Lung (tissue), 12 donors: Measurements from ENCODE around the gene GPC6. TPM values are rescaled to one million over a fixed set of nuclear protein-coding genes. Genes with fewer than 3 reads are reported as not detected.

Source experiments
- ATAC-seq: fragments of 200-7000 bp; cut with Tn5 transposase; one replicate; pipeline ENCODE4 v1.9.1; 2020; ENCODE audit warnings: moderate number of reproducible peaks; ENCODE audit not compliant: insufficient read depth, low FRiP score
- DNase-seq, 3 donors: peaks; one replicate each; pipeline ENCODE4 v3.0.0-alpha.2; 2013 to 2017
- H3K27ac ChIP-seq, 2 donors: one replicate each; pipeline ENCODE4 v1.5.1; 2013; ENCODE audit warnings: mild to moderate bottlenecking in 2 of 2, moderate library complexity in 2 of 2, control low read depth in 1 of 2, inconsistent platforms in 1 of 2, low read depth in 1 of 2, low read length in 1 of 2
- H3K27me3 ChIP-seq, 3 donors: one replicate each; pipeline ENCODE4 v1.5.1; 2013; ENCODE audit warnings: low read length in 2 of 3; ENCODE audit not compliant: control insufficient read depth in 3 of 3, insufficient read depth in 3 of 3
- H3K36me3 ChIP-seq, 4 donors: one replicate each; pipeline ENCODE4 v1.5.1; 2013; ENCODE audit warnings: low read length in 4 of 4, mild to moderate bottlenecking in 1 of 4, moderate library complexity in 1 of 4; ENCODE audit not compliant: control insufficient read depth in 4 of 4, insufficient read depth in 4 of 4
- H3K4me1 ChIP-seq, 5 donors: one replicate each; pipeline ENCODE4 v1.5.1; 2013; ENCODE audit warnings: low read length in 5 of 5, mild to moderate bottlenecking in 2 of 5, moderate library complexity in 1 of 5; ENCODE audit not compliant: control insufficient read depth in 5 of 5, insufficient read depth in 5 of 5
- H3K4me3 ChIP-seq: one replicate; pipeline ENCODE4 v1.5.1; 2013; ENCODE audit warnings: mild to moderate bottlenecking, control low read depth, moderate library complexity
- H3K9ac ChIP-seq, 2 donors: one replicate each; pipeline ENCODE4 v1.5.1; 2013; ENCODE audit warnings: low read length in 2 of 2, control low read depth in 1 of 2; ENCODE audit not compliant: insufficient read depth in 1 of 2
- H3K9me3 ChIP-seq, 4 donors: one replicate each; pipeline ENCODE4 v1.5.1; 2013; ENCODE audit warnings: low read length in 3 of 4, mild to moderate bottlenecking in 1 of 4, moderate library complexity in 1 of 4; ENCODE audit not compliant: control insufficient read depth in 4 of 4, insufficient read depth in 3 of 4
- WGBS, 2 donors: extraction: QIAGEN DNeasy Blood & Tissue Kit; methylation state at CpG; one replicate each; pipeline ENCODE4 v1.1.7; 2013; 5-methylcytosine and 5-hydroxymethylcytosine counted together
- polyA plus RNA-seq, 2 donors: library from polyadenylated mRNA; stranded (reverse); fragments of 200-250 nt; gene quantifications; one replicate each; pipeline ENCODE4 v1.2.1, GENCODE V29; 2013
- total RNA-seq, 2 donors: library from RNA; depleted of rRNA in 1 of 2; stranded (reverse); fragments of >200 nt in 1 of 2; gene quantifications; one replicate each; pipeline ENCODE4 v1.2.1, GENCODE V29; 2014 to 2021
- TF ChIP-seq, protein P1 (sequence below): IDR thresholded peaks from 2 replicates; pipeline ENCODE4 v1.5.1; 2012; ENCODE audit warnings: mild to moderate bottlenecking; ENCODE audit errors: control extremely low read depth, extremely low read depth
- donor health status: control.
- donor health status: control.
- donor health status: Bipolar disorder and iron deficiency.
- donor health status: healthy.
- donor health status: DM: yes; HTN: yes; CAD: no.

GPC6 gene
- total and polyA plus RNA-seq, 4 donors: 0.45 to 31.4 (median 4.8) TPM

DNA sequence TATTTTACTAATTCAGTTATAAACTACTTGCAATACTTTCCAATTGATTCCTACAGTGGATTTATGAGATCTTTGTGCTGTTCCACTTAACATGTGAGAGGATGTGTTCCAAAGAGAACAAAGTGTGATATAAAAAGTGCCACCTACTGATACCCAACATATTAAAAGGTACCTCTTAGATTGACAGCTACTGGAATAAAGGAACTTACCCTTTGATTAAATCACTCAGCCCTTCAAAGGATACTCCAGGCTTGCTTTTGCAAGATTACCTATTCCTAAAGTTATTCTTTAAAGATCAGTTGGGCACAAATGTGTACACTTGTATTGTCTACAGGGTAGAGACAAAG lies 1187.0 kb downstream of the GPC6 start:
- no peak for ATAC-seq
- no peak overlapping the region for H3K4me3 ChIP-seq
- H3K9me3 ChIP-seq: peaks cover 0 to 2% (median 0%) of the 10 kb centered on the region in 4 donors
- TF ChIP-seq, protein P1, sequence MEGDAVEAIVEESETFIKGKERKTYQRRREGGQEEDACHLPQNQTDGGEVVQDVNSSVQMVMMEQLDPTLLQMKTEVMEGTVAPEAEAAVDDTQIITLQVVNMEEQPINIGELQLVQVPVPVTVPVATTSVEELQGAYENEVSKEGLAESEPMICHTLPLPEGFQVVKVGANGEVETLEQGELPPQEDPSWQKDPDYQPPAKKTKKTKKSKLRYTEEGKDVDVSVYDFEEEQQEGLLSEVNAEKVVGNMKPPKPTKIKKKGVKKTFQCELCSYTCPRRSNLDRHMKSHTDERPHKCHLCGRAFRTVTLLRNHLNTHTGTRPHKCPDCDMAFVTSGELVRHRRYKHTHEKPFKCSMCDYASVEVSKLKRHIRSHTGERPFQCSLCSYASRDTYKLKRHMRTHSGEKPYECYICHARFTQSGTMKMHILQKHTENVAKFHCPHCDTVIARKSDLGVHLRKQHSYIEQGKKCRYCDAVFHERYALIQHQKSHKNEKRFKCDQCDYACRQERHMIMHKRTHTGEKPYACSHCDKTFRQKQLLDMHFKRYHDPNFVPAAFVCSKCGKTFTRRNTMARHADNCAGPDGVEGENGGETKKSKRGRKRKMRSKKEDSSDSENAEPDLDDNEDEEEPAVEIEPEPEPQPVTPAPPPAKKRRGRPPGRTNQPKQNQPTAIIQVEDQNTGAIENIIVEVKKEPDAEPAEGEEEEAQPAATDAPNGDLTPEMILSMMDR: no peak
- DNase-seq: no peak
- no peaks in the 10 kb centered on the region for H3K27me3 ChIP-seq
- H3K36me3 ChIP-seq: no peaks in the 10 kb centered on the region
- no peak overlapping the region for H3K9ac ChIP-seq
- peaks cover 0 to 18% (median 3%) of the 10 kb centered on the region in 5 donors for H3K4me1 ChIP-seq
- no peak overlapping the region for H3K27ac ChIP-seq

- DNase-seq: no peak
- Histone ChIP-seq H3K9me3 (peaks cover 0 to 2% (median 0%) of the 10 kb centered on the region in 4 donors), H3K27ac (no peak overlapping the region), H3K4me1 (peaks cover 0 to 18% (median 3%) of the 10 kb centered on the region in 5 donors), H3K4me3 (no peak overlapping the region), H3K27me3 (no peaks in the 10 kb centered on the region), H3K9ac (no peak overlapping the region), H3K36me3 (no peaks in the 10 kb centered on the region)
- 85 to 93% methylated on average over 1 of the region's 1 CpG for WGBS, 2 donors
- TF ChIP-seq, protein P1: no peak
- no peak for ATAC-seq
These were observed 1187.5 kb downstream of the GPC6 start for GRCh38 chr13:94414141-94414540.

GRCh38 chr13:94414708-94415107 lies 1188.1 kb downstream of the GPC6 start:
- TF ChIP-seq, protein P1: no peak
- Histone ChIP-seq H3K4me1 (peaks cover 0 to 18% (median 3%) of the 10 kb centered on the region in 5 donors), H3K27ac (no peak overlapping the region), H3K9me3 (peaks cover 0 to 2% (median 0%) of the 10 kb centered on the region in 4 donors), H3K9ac (no peak overlapping the region), H3K27me3 (no peaks in the 10 kb centered on the region), H3K4me3 (no peak overlapping the region), H3K36me3 (no peaks in the 10 kb centered on the region)
- ATAC-seq (no peak), DNase-seq (no peak)
- WGBS, 2 donors: 35 to 62% methylated on average over 4 of the region's 4 CpGs

- H3K4me1 ChIP-seq: peaks cover 0 to 18% (median 3%) of the 10 kb centered on the region in 5 donors
- TF ChIP-seq, protein P1: no peak
- WGBS, 2 donors: 50 to 70% methylated on average over 7 of the region's 7 CpGs
- H3K36me3 ChIP-seq: no peaks in the 10 kb centered on the region
- H3K27me3 ChIP-seq: no peaks in the 10 kb centered on the region
- peak in 2 of 3 donors; percentile 27 to 35 for DNase-seq
- no peak overlapping the region for H3K4me3 ChIP-seq
- no peak overlapping the region for H3K9ac ChIP-seq
- H3K27ac ChIP-seq: no peak overlapping the region
- H3K9me3 ChIP-seq: peaks cover 0 to 2% (median 0%) of the 10 kb centered on the region in 4 donors
- ATAC-seq: no peak
These were observed 1189.1 kb downstream of the GPC6 start for GRCh38 chr13:94415500-94416237.
